Natural killer cell (primary cell): ENCODE results near the gene BRD4. TPM values are rescaled to one million over a fixed set of nuclear protein-coding genes. Genes with fewer than 3 reads are reported as not detected.

ENCODE experiments used
- ATAC-seq, 3 donors: fragments of 150-1000 bp in 2 of 3; fragments of 200-7000 bp in 1 of 3; cut with Tn5 transposase; 1 replicate in 1 of 3; 2 replicates in 2 of 3; pipeline ENCODE4 v1.10.0; 2021; ENCODE audit warnings: mild to moderate bottlenecking in 2 of 3, moderate library complexity in 2 of 3
- DNase-seq, 2 donors: peaks; one replicate each; pipeline versions ENCODE4 v3.0.0 to v3.0.0-alpha.2; 2013 to 2021; ENCODE audit warnings: mixed read lengths in 1 of 2
- H3K27ac ChIP-seq: one replicate; pipeline ENCODE4 v1.5.1; 2013; ENCODE audit warnings: mild to moderate bottlenecking, low read length
- H3K27me3 ChIP-seq: one replicate; pipeline ENCODE4 v1.6.1; 2013; ENCODE audit warnings: low read length; ENCODE audit not compliant: control insufficient read depth, insufficient read depth
- H3K36me3 ChIP-seq: one replicate; pipeline ENCODE4 v1.6.1; 2013; ENCODE audit warnings: low read length; ENCODE audit not compliant: control insufficient read depth, insufficient read depth
- H3K4me1 ChIP-seq: one replicate; pipeline ENCODE4 v1.6.1; 2013; ENCODE audit warnings: low read length; ENCODE audit not compliant: control insufficient read depth, insufficient read depth
- H3K4me3 ChIP-seq: one replicate; pipeline ENCODE4 v1.5.1; 2013; ENCODE audit warnings: low read length
- H3K9me3 ChIP-seq: one replicate; pipeline ENCODE4 v1.6.1; 2013; ENCODE audit warnings: low read length; ENCODE audit not compliant: control insufficient read depth, insufficient read depth
- H3K27ac Mint-ChIP-seq, 2 donors: one replicate each; pipeline ENCODE4 v1.8.0; 2022; ENCODE audit warnings: mild to moderate bottlenecking in 2 of 2, mixed read lengths in 2 of 2, moderate library complexity in 1 of 2
- H3K27me3 Mint-ChIP-seq, 2 donors: one replicate each; pipeline ENCODE4 v1.8.0; 2022; ENCODE audit warnings: low read depth in 2 of 2, mixed read lengths in 2 of 2
- H3K36me3 Mint-ChIP-seq: one replicate; pipeline ENCODE4 v1.8.0; 2022; ENCODE audit warnings: mixed read lengths
- H3K4me1 Mint-ChIP-seq, 2 donors: one replicate each; pipeline ENCODE4 v1.8.0; 2022; ENCODE audit warnings: mixed read lengths in 2 of 2
- H3K4me3 Mint-ChIP-seq: one replicate; pipeline ENCODE4 v1.8.0; 2022; ENCODE audit warnings: mild to moderate bottlenecking, moderate library complexity, mixed read lengths
- H3K9me3 Mint-ChIP-seq, 2 donors: one replicate each; pipeline ENCODE4 v1.8.0; 2022; ENCODE audit warnings: mixed read lengths in 2 of 2
- WGBS: methylation state at CpG from one replicate; pipeline ENCODE4 v1.1.7; 2013; ENCODE audit warnings: missing lambda C conversion rate; ENCODE audit not compliant: insufficient coverage; 5-methylcytosine and 5-hydroxymethylcytosine counted together
- intact Hi-C: fragments of 100-400 bp; cut with micrococcal nuclease; formaldehyde crosslinking; loops from one replicate; pipeline ENCODE4 v1.14.2; 2022
- total RNA-seq, 4 donors: library from RNA; stranded (reverse); fragments of 120-200 nt in 1 of 4; gene quantifications; one replicate each; pipeline versions ENCODE4 v1.2.3 to v1.2.4, GENCODE V29; 2013 to 2022
- TF ChIP-seq, protein P1 (sequence below): fragments of 200-600 bp; IDR thresholded peaks from one replicate; pipeline ENCODE4 v1.8.0; 2022; ENCODE audit warnings: antibody characterized with exemption

BRD4 gene
- total RNA-seq, 3 donors from 2014 or later (not counting 1 experiment from before 2014, with no cell fraction given) = 91.9 to 116 (median 98.3) TPM

GRCh38 chr19:15234431-15235130 is 97.8 kb downstream of the BRD4 start:
- TF ChIP-seq, protein P1, sequence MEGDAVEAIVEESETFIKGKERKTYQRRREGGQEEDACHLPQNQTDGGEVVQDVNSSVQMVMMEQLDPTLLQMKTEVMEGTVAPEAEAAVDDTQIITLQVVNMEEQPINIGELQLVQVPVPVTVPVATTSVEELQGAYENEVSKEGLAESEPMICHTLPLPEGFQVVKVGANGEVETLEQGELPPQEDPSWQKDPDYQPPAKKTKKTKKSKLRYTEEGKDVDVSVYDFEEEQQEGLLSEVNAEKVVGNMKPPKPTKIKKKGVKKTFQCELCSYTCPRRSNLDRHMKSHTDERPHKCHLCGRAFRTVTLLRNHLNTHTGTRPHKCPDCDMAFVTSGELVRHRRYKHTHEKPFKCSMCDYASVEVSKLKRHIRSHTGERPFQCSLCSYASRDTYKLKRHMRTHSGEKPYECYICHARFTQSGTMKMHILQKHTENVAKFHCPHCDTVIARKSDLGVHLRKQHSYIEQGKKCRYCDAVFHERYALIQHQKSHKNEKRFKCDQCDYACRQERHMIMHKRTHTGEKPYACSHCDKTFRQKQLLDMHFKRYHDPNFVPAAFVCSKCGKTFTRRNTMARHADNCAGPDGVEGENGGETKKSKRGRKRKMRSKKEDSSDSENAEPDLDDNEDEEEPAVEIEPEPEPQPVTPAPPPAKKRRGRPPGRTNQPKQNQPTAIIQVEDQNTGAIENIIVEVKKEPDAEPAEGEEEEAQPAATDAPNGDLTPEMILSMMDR = no peak
- 89% methylated on average over 9 of the region's 10 CpGs for WGBS
- DNase-seq = no peak
- H3K36me3 ChIP-seq = peaks cover 30% of the 10 kb centered on the region
- no peaks in the 10 kb centered on the region for H3K9me3 ChIP-seq
- H3K4me3 ChIP-seq = no peak overlapping the region
- Mint-ChIP-seq H3K9me3 (no peaks in the 10 kb centered on the region), H3K27me3 (peaks cover 6 to 17% of the 10 kb centered on the region in 2 donors), H3K4me1 (peaks cover 0 to 19% of the 10 kb centered on the region in 2 donors), H3K4me3 (peak overlapping the region; percentile 56), H3K36me3 (peaks cover 13% of the 10 kb centered on the region), H3K27ac (no peak overlapping the region)
- H3K4me1 ChIP-seq = peaks cover 21% of the 10 kb centered on the region
- no peak for ATAC-seq
- H3K27me3 ChIP-seq = peaks cover 12% of the 10 kb centered on the region
- intact Hi-C loops = no loop called here
- H3K27ac ChIP-seq = no peak overlapping the region

DNA sequence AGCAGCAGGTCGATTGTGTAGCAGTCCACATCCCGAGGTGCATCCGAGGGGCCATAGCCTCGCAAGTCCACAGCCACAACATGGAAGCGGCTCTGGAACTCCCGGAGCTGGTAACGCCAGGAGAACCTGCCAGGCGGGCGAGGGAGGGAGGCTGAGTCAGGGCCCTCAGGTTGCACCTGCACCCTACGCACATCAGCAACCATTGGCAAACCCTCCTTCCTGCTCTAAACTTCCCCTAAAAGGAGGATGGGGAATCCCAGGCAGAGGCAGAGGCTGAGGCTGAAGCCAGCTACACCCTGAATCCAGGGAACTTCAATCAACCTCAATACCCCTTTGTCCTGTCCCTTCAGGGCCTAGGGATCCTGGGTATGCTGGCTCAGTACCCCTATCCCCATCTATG is 101.1 kb downstream of the BRD4 start:
- Mint-ChIP-seq H3K4me3 (no peak overlapping the region), H3K4me1 (peaks cover 0 to 19% of the 10 kb centered on the region in 2 donors), H3K27me3 (peaks cover 6 to 17% of the 10 kb centered on the region in 2 donors), H3K27ac (no peak overlapping the region), H3K9me3 (no peaks in the 10 kb centered on the region), H3K36me3 (peaks cover 9% of the 10 kb centered on the region)
- H3K27me3 ChIP-seq = peaks cover 12% of the 10 kb centered on the region
- H3K9me3 ChIP-seq = no peaks in the 10 kb centered on the region
- H3K4me3 ChIP-seq = no peak overlapping the region
- WGBS = 91% methylated on average over 10 of the region's 10 CpGs
- H3K36me3 ChIP-seq = peaks cover 7% of the 10 kb centered on the region
- peaks cover 21% of the 10 kb centered on the region for H3K4me1 ChIP-seq
- TF ChIP-seq, protein P1 = no peak
- H3K27ac ChIP-seq = no peak overlapping the region
- no peak for DNase-seq
- ATAC-seq = no peak
- intact Hi-C loops = no loop called here

DNA sequence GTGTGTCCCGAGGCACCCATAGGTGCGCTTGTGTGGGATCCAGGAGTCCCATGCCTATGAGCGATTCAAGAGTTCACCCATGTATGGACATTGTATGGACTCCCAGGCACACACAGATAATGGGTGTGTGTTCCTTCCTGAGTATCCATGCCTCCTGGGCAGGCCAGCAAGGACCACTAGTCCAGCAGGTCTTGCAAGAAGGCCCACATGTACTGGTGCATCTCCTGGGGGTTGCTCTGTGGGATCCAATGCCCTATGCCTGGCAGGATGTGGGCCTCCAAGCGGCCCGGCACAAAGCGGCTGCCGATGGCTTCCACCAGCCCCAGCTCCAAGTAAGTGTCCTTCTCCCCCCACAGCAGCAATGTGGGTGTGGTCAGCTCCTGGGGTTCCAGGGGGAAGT is 105.1 kb downstream of the BRD4 start:
- Histone ChIP-seq H3K9me3 (no peaks in the 10 kb centered on the region), H3K27ac (no peak overlapping the region), H3K4me3 (no peak overlapping the region), H3K27me3 (peaks cover 12% of the 10 kb centered on the region), H3K4me1 (peaks cover 27% of the 10 kb centered on the region), H3K36me3 (no peaks in the 10 kb centered on the region)
- DNase-seq (no peak), ATAC-seq (no peak)
- H3K4me3 Mint-ChIP-seq = no peak overlapping the region
- 98% methylated on average over 7 of the region's 7 CpGs for WGBS
- H3K4me1 Mint-ChIP-seq = peaks cover 12 to 23% of the 10 kb centered on the region in 2 donors
- no peaks in the 10 kb centered on the region for H3K9me3 Mint-ChIP-seq
- intact Hi-C loops = no loop called here
- H3K27me3 Mint-ChIP-seq = peaks cover 14 to 18% of the 10 kb centered on the region in 2 donors
- no peak overlapping the region for H3K27ac Mint-ChIP-seq
- no peaks in the 10 kb centered on the region for H3K36me3 Mint-ChIP-seq
- TF ChIP-seq, protein P1 = no peak

GRCh38 chr19:15225760-15226159 is 106.6 kb downstream of the BRD4 start:
- Histone ChIP-seq H3K36me3 (no peaks in the 10 kb centered on the region), H3K27ac (no peak overlapping the region), H3K4me3 (no peak overlapping the region), H3K9me3 (no peaks in the 10 kb centered on the region), H3K4me1 (peaks cover 19% of the 10 kb centered on the region), H3K27me3 (peaks cover 6% of the 10 kb centered on the region)
- TF ChIP-seq, protein P1 = no peak
- H3K27ac Mint-ChIP-seq = no peak overlapping the region
- H3K36me3 Mint-ChIP-seq = no peaks in the 10 kb centered on the region
- H3K27me3 Mint-ChIP-seq = peaks cover 11 to 13% of the 10 kb centered on the region in 2 donors
- DNase-seq = no peak
- no peaks in the 10 kb centered on the region for H3K9me3 Mint-ChIP-seq
- WGBS = 95% methylated on average over 7 of the region's 7 CpGs
- ATAC-seq = no peak
- H3K4me1 Mint-ChIP-seq = peaks cover 12 to 20% of the 10 kb centered on the region in 2 donors
- intact Hi-C loops = no loop called here
- no peak overlapping the region for H3K4me3 Mint-ChIP-seq
